ENCODE results near the gene CCDC88A. TPM values are rescaled to one million over a fixed set of nuclear protein-coding genes. Genes with fewer than 3 reads are reported as not detected.
"Not testable (repeated sequence)": the region's sequence is repeated elsewhere in the genome, so short reads cannot be mapped to it uniquely, and the experiment has no call there.

Gene CCDC88A
- total and polyA plus RNA-seq, 8 donors = 73.4 to 107 (median 101) TPM

- intact Hi-C loops (cut with DNase I) = no loop called here
- Histone ChIP-seq H3K9me3 (no peaks in the 10 kb centered on the region), H3K4me1 (no peaks in the 10 kb centered on the region), H3K36me3 (peaks cover 0 to 76% of the 10 kb centered on the region in 2 donors), H3K4me3 (no peak overlapping the region), H3K27me3 (no peaks in the 10 kb centered on the region), H3K27ac (no peak overlapping the region)
- ATAC-seq = no peak
- no peak for DNase-seq
- no peak for TF ChIP-seq CTCF (IDR thresholded peaks at IDR 0.05)
These were observed 166.8 kb downstream of the CCDC88A start for GRCh38 chr2:55252832-55253231.

- H3K4me1 ChIP-seq = no peaks in the 10 kb centered on the region
- no peak overlapping the region for H3K4me3 ChIP-seq
- H3K27ac ChIP-seq = no peak overlapping the region
- H3K36me3 ChIP-seq = peaks cover 0 to 84% of the 10 kb centered on the region in 2 donors
- no peak for TF ChIP-seq CTCF (IDR thresholded peaks at IDR 0.05)
- intact Hi-C loops (cut with DNase I) = no loop called here
- ATAC-seq (no peak), DNase-seq (no peak)
- H3K9me3 ChIP-seq = no peaks in the 10 kb centered on the region
- no peaks in the 10 kb centered on the region for H3K27me3 ChIP-seq
These were observed 172.6 kb downstream of the CCDC88A start for GRCh38 chr2:55247025-55247424.

DNA sequence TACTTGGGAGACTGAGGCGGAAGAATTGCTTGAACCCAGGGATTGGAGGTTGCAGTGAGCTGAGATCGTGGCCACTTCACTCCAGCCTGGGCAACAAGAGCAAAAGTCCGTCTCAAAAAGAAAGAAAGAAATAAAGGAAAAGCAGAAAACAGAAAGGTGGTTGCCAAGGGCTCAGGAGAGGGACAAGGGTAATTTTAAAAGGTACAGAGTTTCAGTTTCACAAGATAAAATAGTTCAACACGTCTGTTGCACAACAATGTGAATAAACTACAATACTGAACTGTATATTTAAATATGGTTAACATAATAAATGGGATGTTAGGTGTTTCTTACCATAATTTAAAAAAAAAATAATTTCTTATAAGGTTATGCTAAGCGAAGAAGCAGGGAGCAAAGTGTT is 174.2 kb downstream of the CCDC88A start:
- Histone ChIP-seq H3K4me3 (no peak overlapping the region), H3K4me1 (no peaks in the 10 kb centered on the region), H3K27me3 (no peaks in the 10 kb centered on the region), H3K27ac (no peak overlapping the region), H3K9me3 (no peaks in the 10 kb centered on the region), H3K36me3 (peaks cover 0 to 82% of the 10 kb centered on the region in 2 donors)
- no peak for DNase-seq
- intact Hi-C loops (cut with DNase I) = no loop called here
- TF ChIP-seq CTCF (IDR thresholded peaks at IDR 0.05) = no peak
- ATAC-seq = no peak

DNA sequence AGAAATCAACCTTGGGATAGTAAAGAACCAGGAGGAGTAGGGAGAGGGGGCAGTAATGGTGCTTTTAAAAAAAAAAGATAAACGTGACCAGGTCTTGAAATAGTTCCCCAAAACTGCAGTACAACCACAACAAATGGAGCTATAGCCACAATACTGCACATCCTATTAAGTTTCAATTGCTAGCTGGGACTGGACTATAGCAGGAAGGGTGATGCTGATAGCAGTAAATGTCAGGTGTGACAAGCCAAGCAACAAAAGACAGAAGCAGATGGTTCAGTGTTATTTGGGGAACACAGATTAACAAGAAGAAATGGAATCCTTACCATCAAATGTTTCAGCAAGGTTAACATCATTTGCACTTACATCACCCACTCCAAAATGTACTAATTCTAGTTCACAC is 177.0 kb downstream of the CCDC88A start:
- Histone ChIP-seq H3K27me3 (no peaks in the 10 kb centered on the region), H3K4me3 (no peak overlapping the region), H3K4me1 (no peaks in the 10 kb centered on the region), H3K27ac (no peak overlapping the region), H3K36me3 (peaks cover 0 to 89% of the 10 kb centered on the region in 2 donors), H3K9me3 (no peaks in the 10 kb centered on the region)
- DNase-seq (no peak), ATAC-seq (no peak)
- TF ChIP-seq CTCF (IDR thresholded peaks at IDR 0.05) = no peak
- intact Hi-C loops (cut with DNase I) = no loop called here

- H3K27me3 ChIP-seq; H3K4me1 ChIP-seq; H3K4me3 ChIP-seq; ATAC-seq; H3K27ac ChIP-seq; DNase-seq; H3K9me3 ChIP-seq; intact Hi-C loops (cut with DNase I): not testable (repeated sequence)
- H3K36me3 ChIP-seq = peaks cover 0 to 90% of the 10 kb centered on the region in 2 donors
These were observed 178.1 kb downstream of the CCDC88A start for GRCh38 chr2:55241582-55241981.

- ATAC-seq (no peak), DNase-seq (no peak)
- Histone ChIP-seq H3K36me3 (peaks cover 0 to 90% of the 10 kb centered on the region in 2 donors), H3K27me3 (no peaks in the 10 kb centered on the region), H3K4me1 (peaks cover 0 to 10% of the 10 kb centered on the region in 2 donors), H3K4me3 (no peak overlapping the region), H3K27ac (no peak overlapping the region), H3K9me3 (no peaks in the 10 kb centered on the region)
- no peak for TF ChIP-seq CTCF (IDR thresholded peaks at IDR 0.05)
- intact Hi-C loops (cut with DNase I) = no loop called here
These were observed 179.9 kb downstream of the CCDC88A start for GRCh38 chr2:55239656-55240222.
